K562 (cell line): ENCODE results near the gene NFATC3. TPM values are rescaled to one million over a fixed set of nuclear protein-coding genes. Genes with fewer than 3 reads are reported as not detected.

ENCODE experiments used
- ATF6 ChIP-seq: sonication (generic); formaldehyde crosslinking; IDR thresholded peaks from 2 replicates; pipeline ENCODE4 v1.4.0; 2020; ENCODE audit warnings: mild to moderate bottlenecking, missing genetic modification reagents
- BRF1 ChIP-seq: IDR thresholded peaks from 3 replicates; pipeline ENCODE4 v1.6.1; 2011; ENCODE audit warnings: borderline replicate concordance, mild to moderate bottlenecking; ENCODE audit not compliant: insufficient read length; ENCODE audit errors: extremely low read depth
- CBX2 ChIP-seq: fragments of 200-600 bp; sonication (generic); IDR thresholded peaks from one replicate; pipeline ENCODE4 v1.6.1; 2012; ENCODE audit warnings: mild to moderate bottlenecking, low read length, inconsistent platforms; ENCODE audit not compliant: insufficient read depth, poor library complexity, severe bottlenecking
- DIDO1 ChIP-seq: fragments of 450-650 bp; IDR thresholded peaks from 2 replicates; pipeline ENCODE4 v1.6.1; 2016; ENCODE audit warnings: low read depth, missing biosample characterization, missing genetic modification characterization
- FUS ChIP-seq: fragments of 200-400 bp; formaldehyde crosslinking; optimal IDR thresholded peaks from 2 replicates; pipeline ENCODE3; 2017; ENCODE audit warnings: low read depth, low read length
- RERE ChIP-seq: sonication (generic); formaldehyde crosslinking; IDR thresholded peaks from 2 replicates; pipeline ENCODE4 v1.8.0; 2023; ENCODE audit warnings: missing genetic modification reagents, mild to moderate bottlenecking, borderline replicate concordance
- TCF3 ChIP-seq: sonication (generic); formaldehyde crosslinking; IDR thresholded peaks from 2 replicates; pipeline ENCODE4 v1.4.0; 2020; ENCODE audit warnings: mild to moderate bottlenecking, missing genetic modification reagents
- ZNF592 ChIP-seq: fragments of 450-650 bp; IDR thresholded peaks from 2 replicates; pipeline ENCODE4 v1.6.1; 2017; ENCODE audit warnings: antibody characterized with exemption, mild to moderate bottlenecking
- ZNF639 ChIP-seq, 2 experiments: fragments of 200-800 bp in 1 of 2; sonication (Bioruptor generic) in 1 of 2; sonication (generic) in 1 of 2; formaldehyde crosslinking in 1 of 2; IDR thresholded peaks in 1 of 2; conservative IDR thresholded peaks in 1 of 2; 2 replicates each; pipeline versions ENCODE4 v1.5.0 to v1.6.1; 2016 to 2020; ENCODE audit warnings: missing compliant biosample characterization in 1 of 2, missing genetic modification characterization in 1 of 2, missing genetic modification reagents in 1 of 2
- polyA plus RNA-seq, 8 experiments: library from polyadenylated mRNA; depleted of rRNA in 4 of 8; stranded (reverse) in 5 of 8; unstranded in 3 of 8; fragments of >200 nt; fragmentation: Nextera tagmentation in 2 of 8; fragmentation: Illumina TruSeq in 1 of 8; extraction: Ambion mirVana in 2 of 8; extraction: Trizol in 1 of 8; gene quantifications; 2 replicates each; pipeline versions ENCODE4 v1.2.1 to v1.2.3, GENCODE V29; 2011 to 2014; ENCODE audit warnings: inconsistent platforms in 1 of 8, missing spikeins in 1 of 8
- total RNA-seq, 7 experiments: library from RNA; depleted of rRNA in 6 of 7; stranded (reverse); fragments of >200 nt in 6 of 7; fragmentation: Illumina TruSeq in 2 of 7; extraction: Trizol in 2 of 7; gene quantifications; 2 replicates each; pipeline versions ENCODE4 v1.2.1 to v1.2.3, GENCODE V29; 2011 to 2021; ENCODE audit warnings: low replicate concordance in 1 of 7

Gene NFATC3
- total and polyA plus RNA-seq, 9 of the 15 experiments (the other 6 are each of a cell fraction or from before 2014, with no cell fraction given): 15.7 to 98.4 (median 59.4) TPM

- TF ChIP-seq ATF6 (CRISPR knock-in tag) (no peak), ZNF639 (CRISPR knock-in tag; conservative IDR thresholded peaks at IDR 0.05 in 1 of 2, IDR thresholded peaks at IDR 0.05 in 1 of 2) (peak in 1 of 2 experiments; percentile 80; a peak in 2 of 4 replicates), ZNF592 (no peak), BRF1 (no peak), TCF3 (CRISPR knock-in tag) (no peak), CBX2 (no peak), DIDO1 (tag) (no peak), FUS (peak; percentile 7), RERE (CRISPR knock-in tag) (peak; percentile 92; the same call in 1 of the 2 replicates)
These were observed at the start of gene NFATC3 (continued) for GRCh38 chr16:68085259-68086071.
